GM18870 (cell line): ENCODE measurements around the gene CUX1.

Experiments
- ATAC-seq: cut with Tn5 transposase; IDR thresholded peaks from one replicate; pipeline ENCODE4 v1.9.1; 2021; ENCODE audit warnings: moderate library complexity; ENCODE audit not compliant: unreplicated experiment

CUX1 gene

GRCh38 chr7:101952355-101953247 is 135.2 kb downstream of the CUX1 start:
- no peak for ATAC-seq

GRCh38 chr7:101953248-101953819 is 135.9 kb downstream of the CUX1 start:
- no peak for ATAC-seq

- ATAC-seq: no peak
These were observed 137.1 kb downstream of the CUX1 start for GRCh38 chr7:101954499-101954898.

GRCh38 chr7:101956130-101956529 is 138.7 kb downstream of the CUX1 start:
- no peak for ATAC-seq

GRCh38 chr7:101957744-101958525 is 140.5 kb downstream of the CUX1 start:
- no peak for ATAC-seq

GRCh38 chr7:101959342-101959741 is 141.9 kb downstream of the CUX1 start:
- no peak for ATAC-seq

GRCh38 chr7:101959829-101960228 is 142.4 kb downstream of the CUX1 start:
- ATAC-seq: no peak

- ATAC-seq: no peak
These were observed 142.9 kb downstream of the CUX1 start for GRCh38 chr7:101960323-101960722.

- no peak for ATAC-seq
These were observed 143.7 kb downstream of the CUX1 start for GRCh38 chr7:101960985-101961708.

GRCh38 chr7:101961811-101962210 is 144.4 kb downstream of the CUX1 start:
- no peak for ATAC-seq

- no peak for ATAC-seq
These were observed 146.3 kb downstream of the CUX1 start for GRCh38 chr7:101963693-101964092.

- no peak for ATAC-seq
These were observed 147.4 kb downstream of the CUX1 start for GRCh38 chr7:101964680-101965452.

GRCh38 chr7:101968720-101969466 is 151.5 kb downstream of the CUX1 start:
- ATAC-seq: no peak

- no peak for ATAC-seq
These were observed 152.7 kb downstream of the CUX1 start for GRCh38 chr7:101969997-101970585.

GRCh38 chr7:101970801-101971200 is 153.4 kb downstream of the CUX1 start:
- no peak for ATAC-seq

- ATAC-seq: no peak
These were observed 154.0 kb downstream of the CUX1 start for GRCh38 chr7:101971457-101971856.

GRCh38 chr7:101972627-101973026 is 155.2 kb downstream of the CUX1 start:
- ATAC-seq: no peak

GRCh38 chr7:101973130-101973529 is 155.7 kb downstream of the CUX1 start:
- ATAC-seq: no peak

GRCh38 chr7:101974393-101974792 is 157.0 kb downstream of the CUX1 start:
- ATAC-seq: no peak
